ENCODE data around the gene TRIM59.
A peak's percentile ranks its signal among the peaks of the same experiment; 100 is the strongest.
"Not testable (repeated sequence)": the region's sequence is repeated elsewhere in the genome, so short reads cannot be mapped to it uniquely, and the experiment has no call there.

TRIM59 gene

GRCh38 chr3:160454995-160455394 lies 5.4 kb upstream of the TRIM59 start:
- DNase-seq, result no peak

GRCh38 chr3:160452251-160452650 lies 2.7 kb upstream of the TRIM59 start:
- DNase-seq, result not testable (repeated sequence)

GRCh38 chr3:160451602-160452001 lies 2.0 kb upstream of the TRIM59 start:
- DNase-seq, result no peak

GRCh38 chr3:160450846-160451245 lies 1.3 kb upstream of the TRIM59 start:
- no peak for DNase-seq

GRCh38 chr3:160448845-160449635 lies 546 bp downstream of the TRIM59 start:
- no peak for DNase-seq

GRCh38 chr3:160447544-160447943 lies 2.0 kb downstream of the TRIM59 start:
- DNase-seq, result no peak

GRCh38 chr3:160446522-160447056 lies 3.0 kb downstream of the TRIM59 start:
- no peak for DNase-seq

- no peak for DNase-seq
These were observed 3.7 kb downstream of the TRIM59 start for GRCh38 chr3:160445854-160446253.

- no peak for DNase-seq
These were observed 5.2 kb downstream of the TRIM59 start for GRCh38 chr3:160444411-160444810.

GRCh38 chr3:160440687-160441086 lies 8.9 kb downstream of the TRIM59 start:
- no peak for DNase-seq

- no peak for DNase-seq
These were observed 12.5 kb downstream of the TRIM59 start for GRCh38 chr3:160437083-160437455.

- no peak for DNase-seq
These were observed 13.8 kb downstream of the TRIM59 start for GRCh38 chr3:160435747-160436146.

- DNase-seq, result no peak
These were observed 14.5 kb downstream of the TRIM59 start for GRCh38 chr3:160435095-160435494.

GRCh38 chr3:160434071-160434470 lies 15.5 kb downstream of the TRIM59 start:
- DNase-seq, result no peak

GRCh38 chr3:160427832-160428424 lies 21.7 kb downstream of the TRIM59 start:
- no peak for DNase-seq

- no peak for DNase-seq
These were observed 32.3 kb downstream of the TRIM59 start for GRCh38 chr3:160417311-160417710.

GRCh38 chr3:160413613-160414248 lies 35.9 kb downstream of the TRIM59 start:
- peak in 1 of 2 experiments; percentile 33 for DNase-seq

- no peak for DNase-seq
These were observed 37.1 kb downstream of the TRIM59 start for GRCh38 chr3:160412477-160412876.

- no peak for DNase-seq
These were observed 39.6 kb downstream of the TRIM59 start for GRCh38 chr3:160409812-160410610.

- DNase-seq, result no peak
These were observed 45.7 kb downstream of the TRIM59 start for GRCh38 chr3:160403796-160404470.

GRCh38 chr3:160403028-160403545 lies 46.5 kb downstream of the TRIM59 start:
- DNase-seq, result no peak
